HG03196 (cell line): ENCODE results near the gene KDM2A.

Experiments
- ATAC-seq: cut with Tn5 transposase; IDR thresholded peaks from one replicate; pipeline ENCODE4 v1.9.1; 2021; ENCODE audit not compliant: unreplicated experiment

The KDM2A gene

DNA sequence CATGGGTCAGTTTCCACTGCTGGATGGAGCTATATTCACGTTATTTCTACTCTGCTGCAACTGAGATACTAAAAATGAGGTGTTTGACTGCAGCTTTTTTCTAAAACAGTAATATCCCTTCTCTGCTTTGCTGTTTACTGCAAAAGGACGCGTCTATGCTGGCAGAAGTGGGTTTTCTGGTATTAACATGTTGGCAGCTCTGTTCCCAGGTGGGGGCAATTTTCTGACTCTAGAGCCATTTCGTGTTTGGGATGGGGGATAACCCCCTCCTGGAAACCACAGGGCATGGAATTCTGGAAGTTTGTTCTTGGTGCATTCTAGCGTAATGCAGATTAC is 152.1 kb downstream of the KDM2A start:
- ATAC-seq = no peak

DNA sequence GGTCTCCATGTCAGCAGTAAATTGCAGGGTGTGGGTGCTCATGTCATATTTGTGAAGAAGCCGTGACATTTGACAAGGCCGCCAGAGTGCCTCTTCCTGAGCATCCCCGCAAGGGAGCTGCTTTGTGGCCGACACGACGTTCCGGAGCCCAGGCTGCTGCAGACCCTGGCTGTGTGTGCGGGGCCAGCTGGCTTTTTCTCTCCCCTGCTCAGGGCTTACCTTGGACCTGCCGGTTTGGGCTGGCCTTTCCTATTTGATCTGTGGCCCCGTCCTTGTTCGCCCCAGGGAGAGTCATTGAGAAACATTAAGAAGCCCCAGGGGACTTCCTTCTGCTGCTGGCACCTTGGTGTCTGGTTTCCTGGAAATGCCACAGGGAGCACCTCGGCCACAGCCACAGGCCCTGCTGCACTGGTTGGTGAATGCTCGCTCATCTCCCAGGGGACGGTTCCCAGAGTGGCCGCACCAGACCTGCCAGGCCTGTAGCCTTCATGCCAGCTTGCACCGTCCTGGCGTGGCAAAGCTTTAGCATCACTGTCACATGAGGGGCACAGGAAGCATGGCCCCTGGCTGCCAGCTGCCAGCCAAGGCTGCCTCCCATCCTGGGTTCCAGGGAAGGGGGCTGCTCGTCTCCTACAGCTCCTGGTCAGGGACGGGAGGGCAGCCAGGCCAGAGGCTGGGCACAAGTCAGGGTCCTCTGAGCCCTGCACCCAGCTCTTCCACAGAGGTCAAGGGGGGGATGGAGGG is 152.7 kb downstream of the KDM2A start:
- ATAC-seq = no peak

DNA sequence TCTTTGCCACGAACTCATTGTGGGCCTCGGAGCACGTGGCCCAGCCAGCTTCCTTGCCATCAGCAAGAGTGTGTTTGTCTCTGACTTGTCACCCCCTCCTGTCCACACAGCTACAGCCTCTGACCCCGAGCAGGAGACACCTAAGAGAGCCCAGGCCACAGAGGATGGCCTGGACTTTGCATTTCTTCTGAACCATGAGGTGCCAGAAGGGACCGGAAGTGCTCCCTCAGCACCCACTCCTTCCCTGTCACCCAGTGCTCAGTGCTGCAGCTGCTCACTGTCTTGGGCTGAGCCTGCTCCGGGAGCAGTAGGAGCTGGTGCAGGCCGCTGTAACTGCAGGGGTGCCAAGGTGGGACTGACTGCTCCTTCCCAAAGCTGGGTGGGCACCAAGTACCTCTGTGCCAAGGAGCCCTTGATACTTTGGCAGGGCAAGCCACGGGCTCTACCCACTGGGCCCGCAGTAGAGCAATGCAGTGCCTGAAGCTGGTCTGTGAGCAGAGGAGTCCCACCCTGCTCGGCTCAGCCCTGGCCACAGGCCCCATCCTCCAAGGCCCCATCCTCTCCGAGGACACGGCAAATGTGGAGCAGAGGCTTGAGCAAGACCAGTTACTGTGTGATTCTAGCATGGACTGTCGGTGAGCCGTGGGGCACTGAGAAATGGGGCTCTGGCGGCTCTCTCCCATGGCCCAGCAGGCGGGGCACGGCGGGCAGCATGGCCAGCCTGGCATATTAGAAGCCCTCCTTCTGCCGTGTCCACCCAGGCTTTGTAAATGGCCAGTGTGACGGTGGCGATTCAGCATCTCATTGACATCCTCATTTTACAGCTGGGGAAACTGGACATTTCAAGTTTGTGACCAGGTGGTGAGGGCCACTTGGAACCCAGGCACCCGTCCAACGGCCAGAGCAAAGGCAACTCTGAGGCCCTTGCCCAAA is 153.5 kb downstream of the KDM2A start:
- ATAC-seq = no peak

DNA sequence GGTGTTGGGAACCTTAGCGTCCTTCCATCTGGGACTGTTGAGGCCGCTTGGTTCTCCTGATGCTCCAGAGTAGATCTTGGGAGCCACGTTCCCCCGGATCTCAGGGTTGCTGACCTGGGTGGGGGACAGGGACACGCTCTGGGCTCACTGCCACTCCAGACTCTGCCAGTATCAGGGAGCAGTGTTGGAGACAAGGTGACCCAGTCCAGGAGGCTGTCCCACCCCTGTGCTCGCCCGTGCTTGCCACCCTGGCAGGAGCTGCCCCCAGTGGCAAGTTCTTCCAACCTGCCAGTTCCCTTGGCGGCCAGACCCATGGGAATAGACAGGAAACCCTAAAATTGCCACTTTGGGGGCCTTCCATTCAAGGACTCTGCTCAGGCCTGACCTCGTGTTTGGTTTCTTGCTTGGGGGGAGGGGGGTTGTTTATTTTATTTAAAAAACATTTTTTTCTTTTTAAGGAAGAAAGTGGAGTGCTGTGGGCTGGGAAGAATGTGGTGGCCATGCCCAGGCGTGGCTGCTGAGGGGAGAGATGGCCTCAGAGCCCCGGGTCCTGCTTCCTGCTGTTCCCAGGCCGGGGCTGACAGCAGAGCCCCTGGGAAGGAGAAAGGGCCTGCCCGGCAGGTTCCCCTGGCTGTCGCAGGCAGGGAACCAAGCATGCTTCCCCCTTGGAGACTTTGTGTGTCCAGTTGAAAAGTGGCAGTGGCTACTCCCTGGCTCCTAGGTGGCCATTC is 154.4 kb downstream of the KDM2A start:
- ATAC-seq = no peak

DNA sequence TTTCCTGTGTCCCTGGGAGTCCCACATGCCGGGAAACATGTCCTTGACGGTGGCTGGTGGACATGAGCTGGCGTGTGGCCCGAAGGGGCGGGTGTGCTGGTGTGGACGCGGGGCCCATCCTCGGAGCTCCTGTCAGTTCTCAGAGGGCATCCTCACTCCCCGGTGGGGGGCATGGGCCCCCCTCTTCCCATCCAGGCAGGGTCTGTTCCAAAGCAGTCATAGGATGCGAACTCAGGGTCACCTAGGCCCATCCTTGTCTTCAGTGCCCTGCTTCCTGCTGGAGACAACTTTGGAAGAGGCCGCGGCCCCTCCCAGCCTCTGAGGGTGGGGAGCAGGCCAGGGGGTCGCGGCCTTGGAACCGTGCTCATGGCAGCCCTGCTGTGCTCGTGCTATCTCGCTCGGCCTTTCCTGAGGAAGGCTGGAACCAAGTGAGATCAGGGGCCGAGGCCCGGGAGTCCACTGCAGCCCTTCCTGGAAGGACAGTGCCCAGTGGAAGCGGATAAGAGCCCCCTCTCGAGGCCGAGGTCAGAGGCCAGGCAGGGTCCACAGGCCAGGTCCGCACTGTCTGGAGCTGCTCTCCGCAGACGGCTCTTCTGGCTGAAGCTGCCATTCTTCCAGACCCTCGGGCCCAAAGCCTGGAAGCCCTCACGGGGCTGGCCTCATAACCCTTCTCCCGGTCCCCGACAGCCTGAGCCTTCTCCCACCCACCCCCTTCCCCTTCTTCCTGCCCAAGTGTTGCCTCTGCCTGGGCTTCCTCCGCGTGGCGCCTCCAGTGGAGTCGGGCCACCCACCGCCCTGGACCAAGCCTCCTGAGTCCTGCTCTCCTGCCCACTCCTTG is 155.9 kb downstream of the KDM2A start:
- no peak for ATAC-seq

DNA sequence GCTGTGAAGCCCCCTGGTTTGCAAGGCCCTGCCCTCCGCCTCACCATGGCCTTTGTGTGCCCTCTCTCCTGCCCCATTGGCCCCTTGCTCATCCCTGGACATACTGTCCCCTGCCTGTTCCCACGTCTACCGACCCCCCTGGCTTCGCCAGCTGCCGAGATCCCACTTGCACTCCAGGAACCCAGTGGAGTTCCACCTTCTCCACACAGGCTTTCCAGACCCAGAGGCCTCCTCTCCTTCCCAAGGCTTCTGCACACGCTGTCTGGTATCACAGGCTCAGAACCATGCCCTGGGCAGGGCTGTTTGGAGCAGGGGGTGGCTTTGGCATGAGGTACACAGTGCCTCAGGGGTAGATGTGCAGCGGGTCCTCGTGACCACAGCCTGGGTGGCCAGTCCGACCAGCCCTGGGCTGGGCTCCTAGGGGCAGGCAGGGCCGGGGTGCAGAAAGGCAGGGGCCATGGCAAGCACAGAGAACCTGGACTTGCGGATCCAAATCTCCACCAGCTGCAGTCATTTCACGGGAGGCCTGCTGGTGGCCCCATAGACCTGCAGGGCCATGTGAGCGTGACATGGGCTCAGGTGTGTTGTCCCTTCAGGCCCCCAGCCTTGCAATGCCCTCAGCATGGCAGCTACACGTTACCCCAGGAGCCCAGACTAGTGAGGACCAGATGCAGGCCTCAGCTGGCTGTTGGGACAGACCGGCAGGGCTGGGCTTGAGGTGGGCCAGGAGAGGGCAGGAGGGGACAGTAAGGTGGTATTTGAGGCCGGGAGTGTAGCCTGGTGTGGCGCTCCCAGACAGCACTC is 156.7 kb downstream of the KDM2A start:
- ATAC-seq = no peak

DNA sequence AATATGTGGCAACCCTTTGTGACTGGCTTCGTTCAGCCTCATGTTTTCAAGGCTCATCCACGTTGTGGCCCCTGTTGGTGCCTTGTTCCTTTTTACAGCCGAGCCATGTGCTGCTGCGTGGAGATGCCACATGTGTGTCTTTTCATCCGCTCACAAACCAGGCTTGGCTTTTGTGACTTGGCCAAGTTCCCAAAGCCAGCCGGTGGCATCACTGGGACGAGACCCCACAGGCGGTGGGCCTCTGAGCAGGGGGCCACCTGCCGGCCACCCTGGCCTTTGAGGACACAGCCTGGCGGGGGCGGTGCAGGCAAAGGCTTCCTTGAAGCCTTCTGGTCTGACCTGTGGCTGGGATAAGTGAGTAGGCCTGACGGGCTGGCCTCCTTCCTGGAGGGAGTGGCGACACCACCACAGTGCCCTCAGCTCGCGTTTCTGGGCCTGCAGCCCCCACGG is 157.7 kb downstream of the KDM2A start:
- no peak for ATAC-seq

DNA sequence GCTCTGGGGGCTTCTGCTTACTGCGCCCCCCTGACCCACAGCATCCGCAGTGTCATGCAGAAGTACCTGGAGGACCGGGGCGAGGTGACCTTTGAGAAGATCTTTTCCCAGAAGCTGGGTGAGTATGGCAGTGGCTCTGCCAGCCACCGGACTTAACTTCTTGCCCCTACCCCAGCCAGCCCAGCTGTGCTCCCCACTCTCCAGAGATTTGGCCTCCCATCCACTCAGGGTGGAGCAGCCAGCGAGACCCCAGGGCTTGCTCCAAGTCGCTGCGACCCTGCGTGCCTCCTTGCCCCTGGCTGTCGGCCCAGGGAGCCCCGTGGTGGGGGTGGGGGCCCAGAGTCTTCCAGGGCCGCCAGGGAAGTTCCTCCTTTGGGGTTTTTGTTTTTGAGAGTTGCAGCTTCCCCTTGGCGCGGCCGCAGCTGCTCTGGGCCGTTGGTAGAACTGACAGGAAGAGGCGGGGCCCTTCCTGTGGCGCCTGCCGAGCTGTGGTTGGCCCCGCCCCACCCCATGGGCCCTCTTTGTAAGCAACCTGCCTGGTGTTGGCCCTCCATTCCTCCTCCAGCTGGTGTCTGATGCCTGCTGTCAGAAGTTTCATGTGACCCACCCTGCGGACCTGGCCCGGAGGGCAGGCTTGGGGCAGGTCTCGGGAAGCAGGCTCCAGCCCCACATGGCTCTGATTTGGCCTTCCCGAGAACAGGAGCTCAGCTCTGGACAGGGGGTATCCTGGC is 158.3 kb downstream of the KDM2A start:
- peak; percentile 64 for ATAC-seq

DNA sequence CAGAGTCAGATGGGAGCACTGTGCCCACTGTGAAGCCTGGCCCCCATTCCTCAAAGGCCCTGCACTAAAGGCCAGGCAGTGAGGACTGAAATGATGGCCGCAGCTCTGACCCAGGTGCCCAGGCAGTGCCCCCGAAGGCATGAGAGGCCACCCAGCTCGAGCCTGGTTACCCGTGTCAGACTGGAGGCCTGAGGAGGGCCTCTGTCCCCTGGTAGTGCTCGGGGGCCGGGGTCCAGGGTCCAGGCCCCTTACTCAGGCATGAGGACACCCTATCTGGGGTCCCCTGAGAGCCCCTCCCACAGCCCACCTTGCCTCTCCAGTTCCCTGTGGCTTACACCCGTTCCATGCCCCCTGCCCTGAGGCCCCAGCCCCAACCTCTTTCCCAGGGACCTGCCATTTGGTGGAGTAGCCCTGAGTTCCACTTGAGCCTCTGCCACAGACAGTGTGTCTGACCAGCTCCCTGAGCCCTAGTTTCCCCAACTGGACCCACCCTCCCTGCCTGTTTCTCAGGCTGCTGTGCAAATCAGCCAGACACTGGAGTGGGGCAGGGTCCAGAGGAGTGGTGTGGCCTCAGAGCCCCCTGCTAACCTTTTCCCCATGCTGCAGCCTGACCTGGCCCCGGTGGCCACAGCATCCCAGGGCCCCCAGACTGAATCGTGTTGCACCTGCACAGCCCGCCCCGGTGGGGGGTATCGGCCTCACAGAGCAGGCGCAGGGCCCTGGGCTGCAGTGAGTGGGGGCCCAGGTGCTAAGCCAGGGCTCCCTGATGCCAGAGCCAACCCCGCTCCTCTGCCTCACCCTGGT is 159.3 kb downstream of the KDM2A start:
- no peak for ATAC-seq

DNA sequence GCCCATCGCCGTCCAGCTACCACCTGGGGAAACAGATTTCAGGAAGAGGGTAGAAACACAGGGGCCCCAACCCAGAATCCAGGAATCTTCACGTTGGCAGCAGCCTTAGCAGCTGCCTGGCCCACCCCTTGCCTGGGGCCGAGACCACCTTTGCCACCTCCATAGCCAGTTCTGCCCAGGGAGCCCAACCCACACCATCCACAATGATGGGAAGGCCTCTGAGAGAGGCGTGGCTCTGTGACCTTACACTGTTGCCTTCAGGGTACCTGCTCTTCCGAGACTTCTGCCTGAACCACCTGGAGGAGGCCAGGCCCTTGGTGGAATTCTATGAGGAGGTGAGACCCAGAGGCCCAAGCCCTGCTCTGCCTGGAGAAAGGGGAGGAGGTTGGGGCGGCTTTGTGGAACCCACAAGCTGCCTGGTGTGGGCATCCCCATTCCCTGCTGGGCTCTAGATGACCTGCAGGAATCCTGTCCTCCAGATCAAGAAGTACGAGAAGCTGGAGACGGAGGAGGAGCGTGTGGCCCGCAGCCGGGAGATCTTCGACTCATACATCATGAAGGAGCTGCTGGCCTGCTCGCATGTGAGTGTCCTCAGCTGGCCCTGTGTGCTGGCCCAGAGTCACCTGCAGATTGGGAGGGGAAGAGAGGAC is 160.0 kb downstream of the KDM2A start:
- no peak for ATAC-seq

DNA sequence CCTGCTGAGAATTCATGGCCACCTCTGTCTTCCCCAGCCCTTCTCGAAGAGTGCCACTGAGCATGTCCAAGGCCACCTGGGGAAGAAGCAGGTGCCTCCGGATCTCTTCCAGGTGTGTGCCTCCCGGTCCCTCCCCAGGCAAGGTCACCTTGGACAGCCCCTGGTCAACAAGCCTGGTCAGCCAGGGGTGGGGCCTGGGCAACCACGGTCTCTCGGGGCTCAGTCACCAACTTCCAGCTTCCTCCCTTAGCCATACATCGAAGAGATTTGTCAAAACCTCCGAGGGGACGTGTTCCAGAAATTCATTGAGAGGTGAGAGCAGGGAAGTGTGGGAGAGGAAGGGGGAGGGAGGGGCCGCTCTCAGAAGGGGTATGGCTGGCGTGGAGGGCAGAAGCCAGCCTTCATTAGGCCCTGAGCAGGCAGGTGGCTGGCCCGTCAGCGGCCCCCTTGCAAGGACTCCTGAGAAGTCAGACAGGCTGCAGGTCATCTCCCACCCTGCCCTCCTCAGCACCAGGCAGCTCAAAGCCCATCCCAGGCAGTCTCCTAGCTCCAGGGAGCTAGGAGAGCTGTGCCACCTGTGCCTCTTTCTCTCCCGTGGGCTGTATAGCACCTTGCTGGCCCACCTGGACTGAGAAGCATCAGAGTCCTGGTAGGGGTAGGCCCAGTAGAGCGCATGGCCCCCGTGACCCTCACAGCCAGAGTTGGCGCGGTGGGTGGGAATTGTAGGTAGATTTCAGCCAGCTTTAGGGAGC is 160.7 kb downstream of the KDM2A start:
- ATAC-seq = no peak

DNA sequence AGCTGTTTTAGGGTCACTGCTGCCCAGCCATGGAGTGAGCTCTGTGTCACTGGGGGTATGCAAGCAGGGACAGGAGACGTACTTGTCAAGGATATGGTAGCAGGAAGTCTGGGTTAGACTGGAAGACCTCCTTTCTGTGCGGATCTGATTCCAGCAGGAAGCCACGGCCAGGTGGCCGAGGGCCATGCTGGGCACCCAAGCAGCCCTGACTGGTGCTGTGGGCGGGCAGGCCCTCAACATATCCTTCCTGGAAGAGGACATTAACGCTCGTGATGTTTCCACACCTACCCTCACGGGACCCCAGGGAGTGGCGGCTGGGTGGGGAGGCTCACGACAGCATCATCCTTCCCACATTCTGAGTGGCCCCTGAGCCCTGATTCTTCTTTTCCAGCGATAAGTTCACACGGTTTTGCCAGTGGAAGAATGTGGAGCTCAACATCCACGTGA is 161.3 kb downstream of the KDM2A start:
- no peak for ATAC-seq

DNA sequence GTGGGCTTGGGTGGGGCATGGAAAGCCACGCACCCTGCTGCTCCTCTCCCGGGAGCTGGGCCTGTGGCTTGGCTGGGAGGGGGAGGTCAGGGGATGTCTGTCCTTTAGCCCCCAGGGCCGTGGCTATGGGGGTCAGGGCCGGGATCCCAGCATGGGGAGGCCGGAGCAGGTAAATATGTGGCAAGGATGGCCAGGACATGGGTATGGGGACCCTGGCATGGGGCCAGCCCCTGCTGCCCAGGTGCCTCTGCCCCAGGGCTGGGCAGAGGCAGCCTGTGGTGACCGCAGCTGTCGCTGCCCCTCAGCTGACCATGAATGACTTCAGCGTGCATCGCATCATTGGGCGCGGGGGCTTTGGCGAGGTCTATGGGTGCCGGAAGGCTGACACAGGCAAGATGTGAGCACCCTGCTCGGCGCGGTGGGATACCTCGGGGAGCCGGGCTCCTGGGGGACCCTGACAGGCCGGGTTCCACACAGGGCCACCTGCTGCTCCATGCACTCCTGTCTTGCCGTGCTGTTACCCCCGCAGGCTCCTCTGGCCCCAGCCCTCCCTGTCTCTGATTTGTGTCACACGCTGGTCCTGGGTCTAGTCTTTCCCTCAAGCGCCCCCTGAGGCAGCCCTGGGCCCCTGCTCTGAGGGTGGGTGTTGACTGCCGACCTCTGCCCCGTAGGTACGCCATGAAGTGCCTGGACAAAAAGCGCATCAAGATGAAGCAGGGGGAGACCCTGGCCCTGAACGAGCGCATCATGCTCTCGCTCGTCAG is 161.9 kb downstream of the KDM2A start:
- no peak for ATAC-seq

DNA sequence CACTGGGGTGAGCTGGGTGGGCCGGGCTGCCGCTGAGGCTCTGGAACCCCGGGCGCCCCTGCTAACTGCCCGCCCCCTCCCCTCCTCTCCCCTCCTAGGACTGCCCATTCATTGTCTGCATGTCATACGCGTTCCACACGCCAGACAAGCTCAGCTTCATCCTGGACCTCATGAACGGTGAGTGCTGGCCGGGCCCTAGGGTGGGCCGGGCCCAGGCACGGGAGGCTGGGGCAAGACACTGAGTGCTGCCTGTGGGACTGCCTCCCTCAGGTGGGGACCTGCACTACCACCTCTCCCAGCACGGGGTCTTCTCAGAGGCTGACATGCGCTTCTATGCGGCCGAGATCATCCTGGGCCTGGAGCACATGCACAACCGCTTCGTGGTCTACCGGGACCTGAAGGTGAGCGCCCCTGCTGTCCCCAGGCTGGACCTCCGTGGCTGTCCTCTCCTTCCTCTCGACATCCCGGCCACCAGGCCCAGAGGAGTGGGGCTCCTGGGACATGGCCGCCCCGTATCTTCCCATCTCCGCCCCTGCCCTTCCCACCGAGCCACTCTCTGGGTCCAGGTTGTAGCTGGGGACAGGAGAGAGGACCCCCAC is 162.6 kb downstream of the KDM2A start:
- ATAC-seq = no peak

DNA sequence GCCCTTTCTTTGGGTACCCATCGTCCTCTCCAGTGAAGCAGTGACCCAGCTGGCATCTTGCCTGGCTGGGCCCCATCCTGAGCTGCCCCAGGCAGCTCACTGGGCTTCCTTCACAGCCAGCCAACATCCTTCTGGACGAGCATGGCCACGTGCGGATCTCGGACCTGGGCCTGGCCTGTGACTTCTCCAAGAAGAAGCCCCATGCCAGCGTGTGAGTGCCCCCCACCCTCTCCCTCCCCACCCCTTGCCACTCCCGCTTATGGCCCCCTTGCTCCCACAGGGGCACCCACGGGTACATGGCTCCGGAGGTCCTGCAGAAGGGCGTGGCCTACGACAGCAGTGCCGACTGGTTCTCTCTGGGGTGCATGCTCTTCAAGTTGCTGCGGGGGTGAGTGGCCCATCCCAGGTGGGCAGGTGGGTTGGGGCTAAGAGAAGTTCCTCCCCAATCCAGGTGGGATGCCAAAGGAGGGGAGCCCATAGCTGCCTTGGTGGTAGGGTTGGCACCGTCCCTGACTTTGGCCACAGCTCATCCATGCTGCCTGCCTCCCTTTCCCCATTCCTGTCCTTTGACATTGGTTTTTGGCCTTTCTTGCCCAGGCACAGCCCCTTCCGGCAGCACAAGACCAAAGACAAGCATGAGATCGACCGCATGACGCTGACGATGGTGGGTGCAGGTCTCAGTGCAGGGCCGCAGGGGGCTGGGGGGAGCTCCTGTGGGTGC is 163.3 kb downstream of the KDM2A start:
- no peak for ATAC-seq
